HG03432 (cell line): ENCODE results near the gene OR2A2.

Experiments
- ATAC-seq: cut with Tn5 transposase; IDR thresholded peaks from one replicate; pipeline ENCODE4 v1.9.1; 2021; ENCODE audit warnings: mild to moderate bottlenecking, moderate library complexity; ENCODE audit not compliant: unreplicated experiment

The OR2A2 gene

GRCh38 chr7:144137501-144137900 is 28.1 kb downstream of the OR2A2 start:
- ATAC-seq = no peak

- no peak for ATAC-seq
Observed at GRCh38 chr7:144142187-144142586, 32.8 kb downstream of the OR2A2 start.

- no peak for ATAC-seq
Observed at GRCh38 chr7:144144426-144144825, 35.0 kb downstream of the OR2A2 start.

- ATAC-seq = no peak
Observed at GRCh38 chr7:144148224-144148827, 38.9 kb downstream of the OR2A2 start.

GRCh38 chr7:144158861-144159260 is 49.5 kb downstream of the OR2A2 start:
- ATAC-seq = no peak
